HG02938 (cell line): ENCODE data around the gene IFI27L1.

Experiments
- ATAC-seq: cut with Tn5 transposase; IDR thresholded peaks from one replicate; pipeline ENCODE4 v1.9.1; 2021; ENCODE audit warnings: mild to moderate bottlenecking, moderate library complexity; ENCODE audit not compliant: unreplicated experiment

The IFI27L1 gene

GRCh38 chr14:94077823-94078222 is 3.3 kb upstream of the IFI27L1 start:
- no peak for ATAC-seq

- no peak for ATAC-seq
Measured at GRCh38 chr14:94079891-94080620, 1.1 kb upstream of the IFI27L1 start.

GRCh38 chr14:94081386-94081820 is 293 bp downstream of the IFI27L1 start:
- peak; percentile 40 for ATAC-seq

- ATAC-seq, result no peak
Measured at GRCh38 chr14:94087891-94088290, 6.8 kb downstream of the IFI27L1 start.

GRCh38 chr14:94088516-94088915 is 7.4 kb downstream of the IFI27L1 start:
- ATAC-seq, result no peak

GRCh38 chr14:94089479-94089878 is 8.4 kb downstream of the IFI27L1 start:
- ATAC-seq, result no peak

- ATAC-seq, result no peak
Measured at GRCh38 chr14:94093418-94093817, 12.3 kb downstream of the IFI27L1 start.

- ATAC-seq, result no peak
Measured at GRCh38 chr14:94097091-94097490, 16.0 kb downstream of the IFI27L1 start.

GRCh38 chr14:94098326-94098992 is 17.3 kb downstream of the IFI27L1 start:
- no peak for ATAC-seq

GRCh38 chr14:94099006-94099405 is 17.9 kb downstream of the IFI27L1 start:
- no peak for ATAC-seq

- ATAC-seq, result no peak
Measured at GRCh38 chr14:94100847-94101246, 19.7 kb downstream of the IFI27L1 start.

- ATAC-seq, result no peak
Measured at GRCh38 chr14:94101748-94102147, 20.6 kb downstream of the IFI27L1 start.

- no peak for ATAC-seq
Measured at GRCh38 chr14:94102768-94103482, 21.8 kb downstream of the IFI27L1 start.

GRCh38 chr14:94103554-94104150 is 22.5 kb downstream of the IFI27L1 start:
- no peak for ATAC-seq

- ATAC-seq, result no peak
Measured at GRCh38 chr14:94104731-94105130, 23.6 kb downstream of the IFI27L1 start.

- ATAC-seq, result no peak
Measured at GRCh38 chr14:94109915-94110250, 28.8 kb downstream of the IFI27L1 start.

GRCh38 chr14:94110552-94111181 is 29.6 kb downstream of the IFI27L1 start, which contains the start of gene IFI27:
Gene IFI27 (plus strand): TSS chr14:94110736.
- ATAC-seq, result no peak

- no peak for ATAC-seq
Measured at GRCh38 chr14:94111276-94112095, 30.4 kb downstream of the IFI27L1 start.

GRCh38 chr14:94112513-94113063 is 31.5 kb downstream of the IFI27L1 start:
- ATAC-seq, result no peak

GRCh38 chr14:94113073-94113472 is 32.0 kb downstream of the IFI27L1 start:
- ATAC-seq, result no peak
